Lung (tissue), 12 donors: Measurements from ENCODE around the gene DOCK4. TPM values are rescaled to one million over a fixed set of nuclear protein-coding genes. Genes with fewer than 3 reads are reported as not detected.

Source experiments
- ATAC-seq: fragments of 200-7000 bp; cut with Tn5 transposase; one replicate; pipeline ENCODE4 v1.9.1; 2020; ENCODE audit warnings: moderate number of reproducible peaks; ENCODE audit not compliant: insufficient read depth, low FRiP score
- DNase-seq, 3 donors: peaks; one replicate each; pipeline ENCODE4 v3.0.0-alpha.2; 2013 to 2017
- H3K27ac ChIP-seq, 2 donors: one replicate each; pipeline ENCODE4 v1.5.1; 2013; ENCODE audit warnings: mild to moderate bottlenecking in 2 of 2, moderate library complexity in 2 of 2, control low read depth in 1 of 2, inconsistent platforms in 1 of 2, low read depth in 1 of 2, low read length in 1 of 2
- H3K27me3 ChIP-seq, 3 donors: one replicate each; pipeline ENCODE4 v1.5.1; 2013; ENCODE audit warnings: low read length in 2 of 3; ENCODE audit not compliant: control insufficient read depth in 3 of 3, insufficient read depth in 3 of 3
- H3K36me3 ChIP-seq, 4 donors: one replicate each; pipeline ENCODE4 v1.5.1; 2013; ENCODE audit warnings: low read length in 4 of 4, mild to moderate bottlenecking in 1 of 4, moderate library complexity in 1 of 4; ENCODE audit not compliant: control insufficient read depth in 4 of 4, insufficient read depth in 4 of 4
- H3K4me1 ChIP-seq, 5 donors: one replicate each; pipeline ENCODE4 v1.5.1; 2013; ENCODE audit warnings: low read length in 5 of 5, mild to moderate bottlenecking in 2 of 5, moderate library complexity in 1 of 5; ENCODE audit not compliant: control insufficient read depth in 5 of 5, insufficient read depth in 5 of 5
- H3K4me3 ChIP-seq: one replicate; pipeline ENCODE4 v1.5.1; 2013; ENCODE audit warnings: mild to moderate bottlenecking, control low read depth, moderate library complexity
- H3K9ac ChIP-seq, 2 donors: one replicate each; pipeline ENCODE4 v1.5.1; 2013; ENCODE audit warnings: low read length in 2 of 2, control low read depth in 1 of 2; ENCODE audit not compliant: insufficient read depth in 1 of 2
- H3K9me3 ChIP-seq, 4 donors: one replicate each; pipeline ENCODE4 v1.5.1; 2013; ENCODE audit warnings: low read length in 3 of 4, mild to moderate bottlenecking in 1 of 4, moderate library complexity in 1 of 4; ENCODE audit not compliant: control insufficient read depth in 4 of 4, insufficient read depth in 3 of 4
- CTCF ChIP-seq: IDR thresholded peaks from 2 replicates; pipeline ENCODE4 v1.5.1; 2012; ENCODE audit warnings: mild to moderate bottlenecking; ENCODE audit errors: control extremely low read depth, extremely low read depth
- WGBS, 2 donors: extraction: QIAGEN DNeasy Blood & Tissue Kit; methylation state at CpG; one replicate each; pipeline ENCODE4 v1.1.7; 2013; 5-methylcytosine and 5-hydroxymethylcytosine counted together
- polyA plus RNA-seq, 2 donors: library from polyadenylated mRNA; stranded (reverse); fragments of 200-250 nt; gene quantifications; one replicate each; pipeline ENCODE4 v1.2.1, GENCODE V29; 2013
- total RNA-seq, 2 donors: library from RNA; depleted of rRNA in 1 of 2; stranded (reverse); fragments of >200 nt in 1 of 2; gene quantifications; one replicate each; pipeline ENCODE4 v1.2.1, GENCODE V29; 2014 to 2021
- donor health status: control.
- donor health status: control.
- donor health status: Bipolar disorder and iron deficiency.
- donor health status: healthy.
- donor health status: DM: yes; HTN: yes; CAD: no.

Gene DOCK4
- total and polyA plus RNA-seq, 4 donors = 18.7 to 163 (median 40.3) TPM

GRCh38 chr7:111873963-111874690 lies 332.1 kb downstream of the DOCK4 start:
- no peak overlapping the region for H3K4me3 ChIP-seq
- DNase-seq = no peak

GRCh38 chr7:111873326-111873646 lies 332.9 kb downstream of the DOCK4 start:
- Histone ChIP-seq H3K9ac (no peak overlapping the region), H3K36me3 (peaks cover 0 to 27% (median 10%) of the 10 kb centered on the region in 4 donors), H3K4me1 (peaks cover 0 to 6% (median 0%) of the 10 kb centered on the region in 5 donors), H3K9me3 (peaks cover 0 to 2% (median 0%) of the 10 kb centered on the region in 4 donors), H3K27me3 (no peaks in the 10 kb centered on the region), H3K27ac (peak overlapping the region in 1 of 2 donors; percentile 56), H3K4me3 (no peak overlapping the region)
- TF ChIP-seq CTCF = no peak
- WGBS, 2 donors = 88 to 96% methylated on average over 8 of the region's 8 CpGs
- ATAC-seq = no peak
- no peak for DNase-seq

More at GRCh38 chr7:111873963-111874690, 332.1 kb downstream of the DOCK4 start:
- no peak for TF ChIP-seq CTCF
- ATAC-seq = no peak
- peak overlapping the region in 1 of 2 donors; percentile 1 for H3K27ac ChIP-seq
- H3K36me3 ChIP-seq = peaks cover 1 to 34% (median 14%) of the 10 kb centered on the region in 4 donors
- peaks cover 0 to 9% (median 0%) of the 10 kb centered on the region in 5 donors for H3K4me1 ChIP-seq
- WGBS, 2 donors = 24 to 41% methylated on average over 2 of the region's 2 CpGs
- H3K9me3 ChIP-seq = peaks cover 0 to 2% (median 0%) of the 10 kb centered on the region in 4 donors
- H3K27me3 ChIP-seq = no peaks in the 10 kb centered on the region
- H3K9ac ChIP-seq = no peak overlapping the region

GRCh38 chr7:111872450-111873325 lies 333.5 kb downstream of the DOCK4 start:
- Histone ChIP-seq H3K27me3 (no peaks in the 10 kb centered on the region), H3K27ac (peak overlapping the region in 1 of 2 donors; percentile 56), H3K4me3 (no peak overlapping the region), H3K9me3 (peaks cover 0 to under 1% (median 0%) of the 10 kb centered on the region in 4 donors), H3K9ac (no peak overlapping the region), H3K36me3 (peaks cover 0 to 25% (median 12%) of the 10 kb centered on the region in 4 donors), H3K4me1 (peaks cover 0 to 6% (median 0%) of the 10 kb centered on the region in 5 donors)
- DNase-seq = no peak
- no peak for TF ChIP-seq CTCF
- WGBS, 2 donors = 70 to 76% methylated on average over 4 of the region's 4 CpGs
- ATAC-seq = no peak
